MCF 10A (cell line): ENCODE measurements around the gene SUCLG2. TPM values are rescaled to one million over a fixed set of nuclear protein-coding genes. Genes with fewer than 3 reads are reported as not detected.

ENCODE experiments used
- BruUV-seq: library from RNA; stranded (reverse); fragments of 400-500 nt; replicated peaks from 2 replicates; lab custom pipeline; 2021; lab: Mats Ljungman, UMichigan
- CTCF ChIA-PET: fragments of 300-600 bp; sonication (Branson Sonifier 250); formaldehyde crosslinking; extraction: SDS; loops from one replicate; lab custom pipeline; 2021; ENCODE audit warnings: antibody characterized with exemption, inconsistent platforms; lab: Yijun Ruan, JAX
- POLR2A ChIA-PET: fragments of 300-600, 350-650 bp; sonication (Branson Sonifier 250); formaldehyde crosslinking; extraction: SDS; loops from one replicate; lab custom pipeline; 2020; ENCODE audit warnings: antibody characterized with exemption, inconsistent platforms; lab: Yijun Ruan, JAX
- DNase-seq: peaks from one replicate; pipeline ENCODE4 v3.0.0-alpha.2; 2018; ENCODE audit not compliant: unreplicated experiment
- H3K27ac Mint-ChIP-seq: one replicate; pipeline ENCODE4 v1.8.0; 2022; ENCODE audit warnings: mild to moderate bottlenecking, low read depth, mixed read lengths; ENCODE audit not compliant: unreplicated experiment
- H3K27me3 Mint-ChIP-seq: one replicate; pipeline ENCODE4 v1.8.0; 2022; ENCODE audit warnings: mixed read lengths; ENCODE audit not compliant: insufficient read depth, unreplicated experiment
- H3K36me3 Mint-ChIP-seq: one replicate; pipeline ENCODE4 v1.8.0; 2022; ENCODE audit warnings: mild to moderate bottlenecking, moderate library complexity, mixed read lengths; ENCODE audit not compliant: insufficient read depth, unreplicated experiment
- H3K4me1 Mint-ChIP-seq: one replicate; pipeline ENCODE4 v1.8.0; 2022; ENCODE audit warnings: mixed read lengths; ENCODE audit not compliant: insufficient read depth, unreplicated experiment
- H3K4me3 Mint-ChIP-seq: one replicate; pipeline ENCODE4 v1.8.0; 2022; ENCODE audit warnings: mild to moderate bottlenecking, moderate library complexity, mixed read lengths; ENCODE audit not compliant: unreplicated experiment
- H3K9me3 Mint-ChIP-seq: one replicate; pipeline ENCODE4 v1.8.0; 2022; ENCODE audit warnings: mixed read lengths; ENCODE audit not compliant: unreplicated experiment
- CTCF ChIP-seq: fragments of 200-600 bp; IDR thresholded peaks from one replicate; pipeline ENCODE4 v1.8.0; 2022; ENCODE audit warnings: antibody characterized with exemption, mild to moderate bottlenecking; ENCODE audit not compliant: unreplicated experiment
- intact Hi-C: fragments of 100-400 bp; cut with micrococcal nuclease; formaldehyde crosslinking; loops from 2 replicates; pipeline ENCODE4 v1.14.1; 2022
- total RNA-seq: library from RNA; stranded (reverse); gene quantifications from 2 replicates; pipeline ENCODE4 v1.2.3, GENCODE V29; 2022

The SUCLG2 gene
- total RNA-seq, 1 experiment from 2014 or later: 55.6 TPM

- BruUV-seq: no TSS peak
- H3K36me3 Mint-ChIP-seq: peaks cover 22% of the 10 kb centered on the region
- CTCF ChIA-PET: no interaction called here
- POLR2A ChIA-PET: interaction anchor here (0.7 to 0.9 kb wide), 2 partner anchors 10 to 235 kb away, joined by 3 to 4 read pairs; no protein-coding TSS in a partner anchor
- H3K4me1 Mint-ChIP-seq: peaks cover 11% of the 10 kb centered on the region
- no peaks in the 10 kb centered on the region for H3K27me3 Mint-ChIP-seq
- no peak overlapping the region for H3K4me3 Mint-ChIP-seq
- H3K9me3 Mint-ChIP-seq: peaks cover 7% of the 10 kb centered on the region
- H3K27ac Mint-ChIP-seq: peak overlapping the region; percentile 1
- intact Hi-C loops: no loop called here
- no peak for TF ChIP-seq CTCF
- DNase-seq: no peak
These were observed 235.8 kb downstream of the SUCLG2 start for GRCh38 chr3:67418426-67419217.

DNA sequence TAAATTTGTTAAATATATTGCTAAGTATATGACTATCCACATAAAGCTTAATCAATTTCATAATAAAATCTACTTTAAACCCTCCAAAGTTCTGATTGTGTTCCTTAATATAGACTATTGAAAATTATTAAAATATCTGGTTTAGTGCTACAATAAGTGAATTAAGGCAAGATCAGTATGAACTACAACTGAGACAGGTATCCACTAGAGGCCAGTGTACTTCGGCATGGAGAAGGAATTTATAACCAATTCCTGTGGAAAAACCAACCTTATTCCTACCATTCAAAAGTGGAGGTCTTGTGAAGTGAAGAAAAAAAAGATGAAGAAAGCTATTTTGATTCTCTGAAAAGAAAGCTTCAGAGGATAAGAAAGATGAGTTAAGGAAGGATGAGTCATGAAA lies 237.7 kb downstream of the SUCLG2 start:
- Mint-ChIP-seq H3K27ac (no peak overlapping the region), H3K9me3 (peaks cover 7% of the 10 kb centered on the region), H3K4me3 (no peak overlapping the region), H3K27me3 (no peaks in the 10 kb centered on the region), H3K36me3 (peaks cover 18% of the 10 kb centered on the region), H3K4me1 (peaks cover 11% of the 10 kb centered on the region)
- POLR2A ChIA-PET: no interaction called here
- BruUV-seq: no TSS peak
- CTCF ChIA-PET: interaction anchor here (0.9 to 1.4 kb wide), 3 partner anchors 10 to 14 kb away, joined by 3 to 7 read pairs (median 4); no protein-coding TSS in a partner anchor
- intact Hi-C loops: no loop called here
- TF ChIP-seq CTCF: no peak
- DNase-seq: no peak

- Mint-ChIP-seq H3K9me3 (peaks cover 7% of the 10 kb centered on the region), H3K27me3 (no peaks in the 10 kb centered on the region), H3K4me1 (peaks cover 11% of the 10 kb centered on the region), H3K4me3 (no peak overlapping the region), H3K36me3 (peaks cover 18% of the 10 kb centered on the region), H3K27ac (no peak overlapping the region)
- POLR2A ChIA-PET: no interaction called here
- intact Hi-C loops: no loop called here
- BruUV-seq: no TSS peak
- DNase-seq: no peak
- TF ChIP-seq CTCF: no peak
- CTCF ChIA-PET: no interaction called here
These were observed 238.9 kb downstream of the SUCLG2 start for GRCh38 chr3:67415511-67415910.

DNA sequence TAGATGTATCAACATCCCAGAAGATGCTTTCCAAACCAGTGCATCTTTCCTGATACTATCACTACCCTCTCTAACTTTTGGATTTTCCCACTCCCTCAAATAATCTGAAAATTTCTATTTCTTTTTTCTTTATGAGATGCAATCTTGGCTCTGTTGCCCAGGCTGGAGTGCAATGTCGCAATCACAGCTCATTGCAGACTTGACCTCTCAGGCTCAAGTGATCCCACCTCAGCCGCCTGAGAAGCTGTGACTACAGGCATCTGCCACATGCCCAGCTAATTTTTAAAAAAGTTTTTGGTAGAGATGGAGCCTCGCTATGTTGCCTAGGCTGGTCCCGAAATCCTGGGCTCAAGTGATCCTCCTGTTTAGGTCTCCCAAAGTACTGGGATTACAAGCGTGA lies 239.7 kb downstream of the SUCLG2 start:
- no peaks in the 10 kb centered on the region for H3K27me3 Mint-ChIP-seq
- no peak for DNase-seq
- peaks cover 5% of the 10 kb centered on the region for H3K9me3 Mint-ChIP-seq
- ChIA-PET POLR2A (interaction anchor here (0.9 kb wide), 1 partner anchor 13 kb away, joined by 3 read pairs; no protein-coding TSS in a partner anchor), CTCF (no interaction called here)
- H3K36me3 Mint-ChIP-seq: peaks cover 15% of the 10 kb centered on the region
- no peak overlapping the region for H3K4me3 Mint-ChIP-seq
- H3K27ac Mint-ChIP-seq: no peak overlapping the region
- intact Hi-C loops: no loop called here
- peaks cover 11% of the 10 kb centered on the region for H3K4me1 Mint-ChIP-seq
- no peak for TF ChIP-seq CTCF
- no TSS peak for BruUV-seq
